Neural progenitor cell (in vitro differentiated cells): ENCODE measurements around the gene RSL1D1.

Source experiments
- CTCF ChIP-seq: fragments of 200-600 bp; sonication (generic); IDR thresholded peaks from 2 replicates; pipeline ENCODE4 v1.5.1; 2017; ENCODE audit warnings: antibody characterized with exemption, mild to moderate bottlenecking
- EZH2 ChIP-seq: fragments of 200-600 bp; sonication (generic); IDR thresholded peaks from 2 replicates; pipeline ENCODE4 v1.6.1; 2017; ENCODE audit warnings: antibody characterized with exemption, mild to moderate bottlenecking, moderate library complexity

DNA sequence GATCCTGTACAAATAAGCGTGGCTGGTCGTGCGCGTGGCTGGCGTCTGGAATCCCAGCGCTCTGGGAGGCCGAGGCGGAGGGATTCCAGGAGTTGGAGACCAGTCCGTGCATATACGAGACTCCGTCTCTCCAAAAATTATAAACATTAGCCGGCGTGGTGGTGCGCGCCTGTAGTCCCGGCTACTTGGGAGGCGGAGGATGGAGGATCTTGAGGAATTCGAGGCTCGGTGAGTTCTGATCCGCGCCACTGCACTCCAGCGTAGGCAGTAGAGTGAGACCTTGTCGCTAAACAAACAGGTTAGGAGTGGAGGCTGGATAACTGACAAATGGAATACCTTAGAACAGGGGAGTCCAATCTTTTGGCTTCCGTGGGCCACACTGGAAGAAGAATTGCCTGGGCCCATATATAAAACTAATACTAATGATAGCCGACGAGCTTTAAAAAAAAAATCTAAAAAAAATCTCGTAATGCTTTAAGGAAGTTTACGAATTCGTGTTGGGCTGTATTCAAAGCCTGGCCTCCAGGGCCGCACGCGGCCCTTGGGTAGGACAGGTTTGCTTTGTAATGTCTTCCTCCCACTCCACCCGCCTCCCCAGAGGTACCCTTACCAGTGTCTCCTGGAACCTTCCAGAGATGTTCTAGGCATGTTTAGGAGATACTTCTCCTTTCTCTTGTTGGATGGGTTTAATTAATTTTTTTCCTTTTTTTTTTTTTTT is 909 bp upstream of the RSL1D1 start:
- TF ChIP-seq EZH2, result no peak
- TF ChIP-seq CTCF, result no peak
